Measurements from ENCODE around the gene RAB11FIP4.

DNA sequence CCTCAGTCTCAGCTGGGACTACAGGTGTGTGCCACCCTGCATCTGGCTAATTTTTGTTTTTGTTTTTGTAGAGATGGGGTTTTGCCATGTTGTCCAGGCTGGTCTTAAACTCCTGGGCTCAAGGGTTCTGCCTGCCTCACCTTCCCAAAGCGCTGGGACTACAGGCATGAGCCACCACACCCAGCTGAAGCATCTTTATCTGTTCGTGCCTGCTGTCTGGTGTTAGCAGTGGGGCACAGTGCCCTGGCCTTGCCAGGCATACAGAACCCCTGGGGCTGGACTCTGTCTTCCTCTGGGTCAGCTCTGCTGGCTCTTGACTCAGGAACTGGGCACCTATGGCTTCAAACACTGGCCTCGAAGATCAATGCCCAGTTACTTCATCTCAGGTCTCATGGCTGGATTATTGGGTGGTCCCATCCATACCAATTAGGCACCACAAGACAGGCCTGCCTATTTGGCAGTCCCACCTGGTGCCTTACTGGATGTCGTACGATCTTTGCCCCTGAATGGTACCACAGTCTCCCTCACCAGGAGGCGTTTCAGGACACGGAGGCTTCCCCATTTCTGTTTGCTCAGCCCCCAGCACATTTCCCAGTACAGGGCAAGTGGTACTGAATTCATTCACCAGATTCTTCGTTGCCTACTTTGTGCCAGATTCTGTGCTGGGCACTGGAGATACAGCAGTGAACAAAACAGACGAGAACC lies 99.3 kb downstream of the RAB11FIP4 start:
- TF ChIP-seq, protein P1, sequence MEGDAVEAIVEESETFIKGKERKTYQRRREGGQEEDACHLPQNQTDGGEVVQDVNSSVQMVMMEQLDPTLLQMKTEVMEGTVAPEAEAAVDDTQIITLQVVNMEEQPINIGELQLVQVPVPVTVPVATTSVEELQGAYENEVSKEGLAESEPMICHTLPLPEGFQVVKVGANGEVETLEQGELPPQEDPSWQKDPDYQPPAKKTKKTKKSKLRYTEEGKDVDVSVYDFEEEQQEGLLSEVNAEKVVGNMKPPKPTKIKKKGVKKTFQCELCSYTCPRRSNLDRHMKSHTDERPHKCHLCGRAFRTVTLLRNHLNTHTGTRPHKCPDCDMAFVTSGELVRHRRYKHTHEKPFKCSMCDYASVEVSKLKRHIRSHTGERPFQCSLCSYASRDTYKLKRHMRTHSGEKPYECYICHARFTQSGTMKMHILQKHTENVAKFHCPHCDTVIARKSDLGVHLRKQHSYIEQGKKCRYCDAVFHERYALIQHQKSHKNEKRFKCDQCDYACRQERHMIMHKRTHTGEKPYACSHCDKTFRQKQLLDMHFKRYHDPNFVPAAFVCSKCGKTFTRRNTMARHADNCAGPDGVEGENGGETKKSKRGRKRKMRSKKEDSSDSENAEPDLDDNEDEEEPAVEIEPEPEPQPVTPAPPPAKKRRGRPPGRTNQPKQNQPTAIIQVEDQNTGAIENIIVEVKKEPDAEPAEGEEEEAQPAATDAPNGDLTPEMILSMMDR (IDR thresholded peaks at IDR 0.05), result no peak
- no peak for TF ChIP-seq POLR2A (IDR thresholded peaks at IDR 0.05)

All from gastroesophageal sphincter (tissue), 3 donors.